Fibroblast of lung (primary cell): ENCODE data around the gene TGFB2. TPM values are rescaled to one million over a fixed set of nuclear protein-coding genes. Genes with fewer than 3 reads are reported as not detected.

ENCODE experiments used
- DNase-seq, 2 donors: peaks; one replicate each; pipeline versions ENCODE4 v3.0.0 to v3.0.0-alpha.2; 2010; ENCODE audit warnings: low read depth in 2 of 2
- H2AFZ ChIP-seq: 2 replicates; pipeline ENCODE4 v1.5.1; 2012; ENCODE audit warnings: low read length, control low read depth, inconsistent platforms
- H3K27ac ChIP-seq: 2 replicates; pipeline ENCODE4 v1.5.1; 2011; ENCODE audit warnings: low read length, control low read depth; ENCODE audit not compliant: insufficient read depth
- H3K27me3 ChIP-seq: 2 replicates; pipeline ENCODE4 v1.5.1; 2011; ENCODE audit warnings: mild to moderate bottlenecking, low read length; ENCODE audit not compliant: control insufficient read depth, insufficient read depth
- H3K36me3 ChIP-seq: 2 replicates; pipeline ENCODE4 v1.5.1; 2011; ENCODE audit warnings: low read length; ENCODE audit not compliant: control insufficient read depth, insufficient read depth
- H3K4me1 ChIP-seq: 2 replicates; pipeline ENCODE4 v1.5.1; 2011; ENCODE audit warnings: low read length; ENCODE audit not compliant: control insufficient read depth, insufficient read depth; ENCODE audit errors: extremely low read depth
- H3K4me2 ChIP-seq: 2 replicates; pipeline ENCODE4 v1.5.1; 2011; ENCODE audit warnings: low read length, control low read depth; ENCODE audit not compliant: insufficient read depth; ENCODE audit errors: extremely low read depth
- H3K4me3 ChIP-seq, 4 experiments: fragments of 200-600 bp in 1 of 4; sonication (generic) in 1 of 4; replicated peaks in 1 of 4; 2 replicates each; pipeline ENCODE4 v1.5.1; 2011 to 2016; ENCODE audit warnings: low read length in 4 of 4, low read depth in 3 of 4, mild to moderate bottlenecking in 3 of 4, control low read depth in 2 of 4, inconsistent platforms in 1 of 4, mixed read lengths in 1 of 4; ENCODE audit not compliant: insufficient read depth in 1 of 4; ENCODE audit errors: control extremely low read depth in 1 of 4
- H3K79me2 ChIP-seq: 2 replicates; pipeline ENCODE4 v1.5.1; 2012; ENCODE audit warnings: mild to moderate bottlenecking, low read length, inconsistent platforms; ENCODE audit not compliant: control insufficient read depth, insufficient read depth
- H3K9ac ChIP-seq: 2 replicates; pipeline ENCODE4 v1.5.1; 2011; ENCODE audit warnings: mild to moderate bottlenecking, low read length, control low read depth; ENCODE audit not compliant: insufficient read depth
- H3K9me3 ChIP-seq: 2 replicates; pipeline ENCODE4 v1.5.1; 2012; ENCODE audit warnings: low read depth, low read length; ENCODE audit not compliant: control insufficient read depth, insufficient read depth
- H4K20me1 ChIP-seq: 2 replicates; pipeline ENCODE4 v1.5.1; 2011; ENCODE audit warnings: low read length; ENCODE audit not compliant: control insufficient read depth, insufficient read depth; ENCODE audit errors: extremely low read depth
- EZH2 ChIP-seq: IDR thresholded peaks from 2 replicates; pipeline ENCODE4 v1.5.1; 2012; ENCODE audit warnings: low read length, control low read depth, mild to moderate bottlenecking; ENCODE audit errors: missing control alignments
- polyA plus RNA-seq, 2 donors: library from polyadenylated mRNA; depleted of rRNA in 1 of 2; stranded (reverse) in 1 of 2; unstranded in 1 of 2; fragments of >200 nt; gene quantifications; 2 replicates each; pipeline ENCODE4 v1.2.1, GENCODE V29; 2011 to 2012; ENCODE audit warnings: missing spikeins in 1 of 2
- total RNA-seq: library from RNA; depleted of rRNA; stranded (reverse); fragments of >200 nt; gene quantifications from 2 replicates; pipeline ENCODE4 v1.2.1, GENCODE V29; 2014
- TF ChIP-seq, protein P1 (sequence below), 2 donors: IDR thresholded peaks in 1 of 2; conservative IDR thresholded peaks in 1 of 2; 1 replicate in 1 of 2; 2 replicates in 1 of 2; pipeline ENCODE4 v1.5.1; 2011 to 2012; ENCODE audit warnings: low read length in 2 of 2, control low read depth in 1 of 2, inconsistent platforms in 1 of 2, low read depth in 1 of 2, mild to moderate bottlenecking in 1 of 2

TGFB2 gene
- total and polyA plus RNA-seq, 2 donors (not counting 1 experiment from before 2014, with no cell fraction given) = 13.9 to 29.1 TPM

- H3K79me2 ChIP-seq = no peaks in the 10 kb centered on the region
- no peaks in the 10 kb centered on the region for H4K20me1 ChIP-seq
- H3K9ac ChIP-seq = no peak overlapping the region
- no peaks in the 10 kb centered on the region for H3K27me3 ChIP-seq
- TF ChIP-seq, protein P1, sequence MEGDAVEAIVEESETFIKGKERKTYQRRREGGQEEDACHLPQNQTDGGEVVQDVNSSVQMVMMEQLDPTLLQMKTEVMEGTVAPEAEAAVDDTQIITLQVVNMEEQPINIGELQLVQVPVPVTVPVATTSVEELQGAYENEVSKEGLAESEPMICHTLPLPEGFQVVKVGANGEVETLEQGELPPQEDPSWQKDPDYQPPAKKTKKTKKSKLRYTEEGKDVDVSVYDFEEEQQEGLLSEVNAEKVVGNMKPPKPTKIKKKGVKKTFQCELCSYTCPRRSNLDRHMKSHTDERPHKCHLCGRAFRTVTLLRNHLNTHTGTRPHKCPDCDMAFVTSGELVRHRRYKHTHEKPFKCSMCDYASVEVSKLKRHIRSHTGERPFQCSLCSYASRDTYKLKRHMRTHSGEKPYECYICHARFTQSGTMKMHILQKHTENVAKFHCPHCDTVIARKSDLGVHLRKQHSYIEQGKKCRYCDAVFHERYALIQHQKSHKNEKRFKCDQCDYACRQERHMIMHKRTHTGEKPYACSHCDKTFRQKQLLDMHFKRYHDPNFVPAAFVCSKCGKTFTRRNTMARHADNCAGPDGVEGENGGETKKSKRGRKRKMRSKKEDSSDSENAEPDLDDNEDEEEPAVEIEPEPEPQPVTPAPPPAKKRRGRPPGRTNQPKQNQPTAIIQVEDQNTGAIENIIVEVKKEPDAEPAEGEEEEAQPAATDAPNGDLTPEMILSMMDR (conservative IDR thresholded peaks at IDR 0.05 in 1 of 2, IDR thresholded peaks at IDR 0.05 in 1 of 2; ENCODE audit: low read depth in 1 of 2, low read length in 2 of 2) = no peak
- TF ChIP-seq EZH2 = no peak
- no peaks in the 10 kb centered on the region for H3K36me3 ChIP-seq
- H3K9me3 ChIP-seq = no peaks in the 10 kb centered on the region
- H3K4me1 ChIP-seq = no peaks in the 10 kb centered on the region
- no peak overlapping the region for H2AFZ ChIP-seq
- DNase-seq = peak in 1 of 2 donors; percentile 52
- H3K4me3 ChIP-seq = no peak overlapping the region
- H3K27ac ChIP-seq = no peak overlapping the region
- no peak overlapping the region for H3K4me2 ChIP-seq
Observed at GRCh38 chr1:218312509-218312908, 32.6 kb upstream of the TGFB2 start.

GRCh38 chr1:218314316-218314715 is 30.8 kb upstream of the TGFB2 start:
- no peak overlapping the region for H2AFZ ChIP-seq
- H3K9ac ChIP-seq = no peak overlapping the region
- no peaks in the 10 kb centered on the region for H3K79me2 ChIP-seq
- no peak for DNase-seq
- H3K4me2 ChIP-seq = no peak overlapping the region
- no peaks in the 10 kb centered on the region for H4K20me1 ChIP-seq
- H3K27ac ChIP-seq = no peak overlapping the region
- no peak overlapping the region for H3K4me3 ChIP-seq
- no peaks in the 10 kb centered on the region for H3K9me3 ChIP-seq
- TF ChIP-seq EZH2 = no peak
- TF ChIP-seq, protein P1 (conservative IDR thresholded peaks at IDR 0.05 in 1 of 2, IDR thresholded peaks at IDR 0.05 in 1 of 2; ENCODE audit: low read depth in 1 of 2, low read length in 2 of 2) = no peak
- no peaks in the 10 kb centered on the region for H3K4me1 ChIP-seq
- no peaks in the 10 kb centered on the region for H3K27me3 ChIP-seq
- H3K36me3 ChIP-seq = no peaks in the 10 kb centered on the region

DNA sequence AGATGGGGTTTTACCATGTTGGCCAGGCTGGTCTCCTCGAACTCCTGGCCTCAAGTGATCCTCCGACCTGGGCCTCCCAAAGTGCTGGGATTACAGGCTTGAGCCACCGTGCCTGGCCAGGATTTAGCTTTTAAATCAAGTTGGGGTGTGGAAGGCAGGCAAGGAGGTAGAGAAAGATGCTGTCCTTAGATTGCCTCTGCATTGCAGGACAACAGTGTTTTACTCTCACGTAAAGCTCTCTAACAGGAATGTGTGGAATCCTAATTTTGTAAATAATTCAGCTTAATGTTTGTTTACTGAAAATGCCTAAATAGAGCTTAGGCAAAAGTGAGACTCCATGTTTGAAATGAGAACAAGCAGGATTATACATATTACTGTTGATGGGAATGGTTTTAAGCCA is 29.5 kb upstream of the TGFB2 start:
- Histone ChIP-seq H3K4me2 (no peak overlapping the region), H3K27ac (no peak overlapping the region), H3K79me2 (no peaks in the 10 kb centered on the region), H4K20me1 (no peaks in the 10 kb centered on the region), H3K9ac (no peak overlapping the region), H3K27me3 (no peaks in the 10 kb centered on the region), H2AFZ (no peak overlapping the region), H3K36me3 (no peaks in the 10 kb centered on the region), H3K4me1 (no peaks in the 10 kb centered on the region), H3K9me3 (no peaks in the 10 kb centered on the region), H3K4me3 (no peak overlapping the region)
- no peak for DNase-seq
- TF ChIP-seq, protein P1 (conservative IDR thresholded peaks at IDR 0.05 in 1 of 2, IDR thresholded peaks at IDR 0.05 in 1 of 2; ENCODE audit: low read depth in 1 of 2, low read length in 2 of 2) = no peak
